HepG2 (cell line): ENCODE data around the gene DCP2. TPM values are rescaled to one million over a fixed set of nuclear protein-coding genes. Genes with fewer than 3 reads are reported as not detected.

Experiments used
- ATAC-seq: fragments of 200-7000 bp; cut with Tn5 transposase; 3 replicates; pipeline ENCODE4 v1.9.1; 2020; ENCODE audit warnings: mild to moderate bottlenecking, moderate library complexity
- BruUV-seq: library from RNA; stranded (reverse); fragments of 400-500 nt; replicated peaks from 2 replicates; lab custom pipeline; 2021; lab: Mats Ljungman, UMichigan
- CTCF ChIA-PET: fragments of 300-600 bp; formaldehyde crosslinking; extraction: SDS; loops from one replicate; lab custom pipeline; 2021; ENCODE audit warnings: low total read pairs, inconsistent platforms, low intra/inter-chr PET ratio; lab: Yijun Ruan, JAX
- POLR2A ChIA-PET: fragments of 350-600 bp; sonication (Branson Sonifier 250); formaldehyde crosslinking; loops from one replicate; lab custom pipeline; 2020; ENCODE audit warnings: antibody characterized with exemption, inconsistent platforms; lab: Yijun Ruan, JAX
- DNase-seq: peaks from one replicate; pipeline ENCODE4 v3.0.0-alpha.2; 2015; ENCODE audit warnings: low spot score
- FAIRE-seq: peaks from 3 replicates; lab custom pipeline; 2011; peaks lifted over from hg19 to GRCh38; lab: Jason Lieb, UNC
- H2AFZ ChIP-seq: one replicate; pipeline ENCODE4 v1.6.1; 2011; ENCODE audit warnings: low read length, inconsistent platforms
- H3K27ac ChIP-seq: fragments of 300-600 bp; 3 replicates; pipeline ENCODE4 v1.8.0; 2011; ENCODE audit warnings: mixed run types, mild to moderate bottlenecking, mixed read lengths, low read length, inconsistent platforms; ENCODE audit not compliant: insufficient read depth; ENCODE audit errors: extremely low read length
- H3K27me3 ChIP-seq, 2 experiments: fragments of 200-600 bp in 1 of 2; 2 replicates in 1 of 2; 3 replicates in 1 of 2; pipeline versions ENCODE4 v1.6.0 to v1.8.0; 2011; ENCODE audit warnings: low read length in 2 of 2, mild to moderate bottlenecking in 2 of 2, moderate library complexity in 2 of 2, inconsistent platforms in 1 of 2; ENCODE audit not compliant: insufficient read depth in 2 of 2, control insufficient read depth in 1 of 2
- H3K36me3 ChIP-seq, 2 experiments: fragments of 200-600 bp in 1 of 2; replicated peaks in 1 of 2; 2 replicates in 1 of 2; 3 replicates in 1 of 2; pipeline versions ENCODE4 v1.5.1 to v1.8.0; 2011; ENCODE audit warnings: low read length in 2 of 2, inconsistent platforms in 1 of 2; ENCODE audit not compliant: insufficient read depth in 2 of 2, control insufficient read depth in 1 of 2
- H3K4me1 ChIP-seq: 2 replicates; pipeline ENCODE4 v1.5.1; 2012; ENCODE audit warnings: low read length, inconsistent platforms; ENCODE audit not compliant: insufficient read depth
- H3K4me2 ChIP-seq: 2 replicates; pipeline ENCODE4 v1.6.0; 2011; ENCODE audit warnings: low read depth, low read length, inconsistent platforms
- H3K4me3 ChIP-seq, 3 experiments: fragments of 200-600 bp in 1 of 3; sonication (generic), shearing (Covaris generic) in 1 of 3; replicated peaks in 1 of 3; 2 replicates each; pipeline ENCODE4 v1.5.1; 2011 to 2016; ENCODE audit warnings: low read length in 3 of 3, inconsistent platforms in 2 of 3, low read depth in 2 of 3, mild to moderate bottlenecking in 2 of 3, control low read depth in 1 of 3, mixed read lengths in 1 of 3; ENCODE audit not compliant: insufficient read depth in 1 of 3
- H3K79me2 ChIP-seq: one replicate; pipeline ENCODE4 v1.6.1; 2011; ENCODE audit warnings: low read length, inconsistent platforms; ENCODE audit not compliant: insufficient read depth
- H3K9ac ChIP-seq: 2 replicates; pipeline ENCODE4 v1.6.0; 2011; ENCODE audit warnings: mild to moderate bottlenecking, low read depth, low read length, inconsistent platforms; ENCODE audit not compliant: insufficient read depth
- H3K9me3 ChIP-seq: 2 replicates; pipeline ENCODE4 v1.5.1; 2012; ENCODE audit warnings: mild to moderate bottlenecking, low read length
- H4K20me1 ChIP-seq: 2 replicates; pipeline ENCODE4 v1.6.0; 2011; ENCODE audit warnings: inconsistent platforms, mild to moderate bottlenecking, low read length, moderate library complexity; ENCODE audit not compliant: insufficient read depth
- BCL6 ChIP-seq: IDR thresholded peaks from 2 replicates; pipeline ENCODE4 v1.6.1; 2016; ENCODE audit warnings: missing genetic modification reagents, missing compliant biosample characterization
- MZF1 ChIP-seq: sonication (generic); formaldehyde crosslinking; IDR thresholded peaks from 2 replicates; pipeline ENCODE4 v1.8.1; 2023; ENCODE audit warnings: mild to moderate bottlenecking, missing genetic modification reagents, borderline replicate concordance
- PHF21A ChIP-seq: sonication (generic); formaldehyde crosslinking; IDR thresholded peaks from 2 replicates; pipeline ENCODE4 v1.5.0; 2020; ENCODE audit warnings: mild to moderate bottlenecking, missing genetic modification reagents
- ZNF362 ChIP-seq: sonication (generic); formaldehyde crosslinking; IDR thresholded peaks from 2 replicates; pipeline ENCODE4 v1.4.0; 2020; ENCODE audit warnings: missing genetic modification reagents, mild to moderate bottlenecking, borderline replicate concordance
- ZNF724P ChIP-seq: sonication (generic); formaldehyde crosslinking; IDR thresholded peaks from 2 replicates; pipeline ENCODE4 v1.8.0; 2022; ENCODE audit warnings: missing genetic modification reagents, borderline replicate concordance
- WGBS: methylation state at CpG from one replicate; pipeline ENCODE4 v1.1.6; 2017; ENCODE audit warnings: low lambda C conversion rate; 5-methylcytosine and 5-hydroxymethylcytosine counted together
- in situ Hi-C: cut with HindIII; loops from 2 replicates; pipeline ENCODE4 v1.10.0; 2017; ENCODE audit warnings: low pct_unique_long_range_greater_than_20kb; ENCODE audit not compliant: extremely low pct_ligation_motif_present
- intact Hi-C: fragments of 100-400 bp; cut with micrococcal nuclease; formaldehyde crosslinking; loops from one replicate; pipeline ENCODE4 v1.10.0; 2022; ENCODE audit not compliant: unreplicated experiment
- polyA plus RNA-seq, 8 experiments: library from polyadenylated mRNA; depleted of rRNA in 3 of 8; stranded (reverse) in 7 of 8; unstranded in 1 of 8; fragments of >200 nt; fragmentation: Illumina TruSeq in 4 of 8; extraction: Trizol in 4 of 8; gene quantifications; 2 replicates each; pipeline versions ENCODE4 v1.2.1 to v1.2.3, GENCODE V29; 2011 to 2016; ENCODE audit warnings: low read depth in 4 of 8, missing spikeins in 1 of 8, mixed read lengths in 1 of 8; ENCODE audit not compliant: insufficient read depth in 1 of 8
- total RNA-seq, 5 experiments: library from RNA; depleted of rRNA; stranded (reverse); fragments of >200 nt; fragmentation: Illumina TruSeq; extraction: Trizol; gene quantifications; 2 replicates each; pipeline ENCODE4 v1.2.3, GENCODE V29; 2016; ENCODE audit warnings: low read depth in 1 of 5

The DCP2 gene
- total and polyA plus RNA-seq, 2 of the 13 experiments (the other 11 are each of a cell fraction or from before 2014, with no cell fraction given), result 16.2 to 63.4 TPM

GRCh38 chr5:112960315-112960714, 16.3 kb upstream of the DCP2 start:
- CTCF ChIA-PET, result no interaction called here
- H3K9me3 ChIP-seq, result no peaks in the 10 kb centered on the region
- TF ChIP-seq MZF1 (CRISPR knock-in tag) (no peak), ZNF362 (CRISPR knock-in tag) (0 out of 2 replicates have a peak, but pooled peaks have one; percentile 33), PHF21A (no peak), BCL6 (CRISPR knock-in tag) (peak; percentile 89), ZNF724P (CRISPR knock-in tag) (no peak)
- TF ChIP-seq, all 625 proteins: peak for 2
- Histone ChIP-seq H3K9ac (no peak overlapping the region), H4K20me1 (no peaks in the 10 kb centered on the region), H3K79me2 (no peaks in the 10 kb centered on the region), H3K4me2 (peak overlapping the region; percentile 88), H3K27me3 (no peaks in the 10 kb centered on the region), H3K27ac (no peak overlapping the region), H3K36me3 (no peaks in the 10 kb centered on the region), H3K4me1 (peaks cover 70% of the 10 kb centered on the region), H3K4me3 (no peak overlapping the region; a peak in 1 of 6 replicates), H2AFZ (no peak overlapping the region)
- intact Hi-C loops (loop anchor here (5.0 to 10.0 kb wide), 2 partner anchors 98 to 796 kb away; partner anchors contain the start of gene SRP19), in situ Hi-C loops (no loop called here)
- 0 out of 3 replicates have a peak, but pooled peaks have one; percentile 13 for ATAC-seq
- DNase-seq, result no peak
- FAIRE-seq, result no peak
- 71% methylated on average over 1 of the region's 1 CpG for WGBS
- POLR2A ChIA-PET, result interaction anchor here (0.9 to 3.8 kb wide), 5 partner anchors 9 to 99 kb away, joined by 3 to 24 read pairs (median 8); partner anchors contain the start of genes DCP2, REEP5 and SRP19
- no TSS peak for BruUV-seq
